NT2/D1 (cell line): ENCODE measurements around the gene UBE2J1.

ENCODE experiments used
- SUZ12 ChIP-seq: IDR thresholded peaks from 2 replicates; pipeline ENCODE4 v1.6.1; 2011; ENCODE audit not compliant: insufficient read length, insufficient read depth; ENCODE audit errors: extremely low read depth
- YY1 ChIP-seq: IDR thresholded peaks from 2 replicates; pipeline ENCODE4 v1.6.1; 2011; ENCODE audit not compliant: insufficient read length, insufficient read depth

- no peak for TF ChIP-seq YY1
- TF ChIP-seq SUZ12 = no peak
These were observed 36.3 kb upstream of the UBE2J1 start for GRCh38 chr6:89388846-89389245.
